Keratinocyte (primary cell): ENCODE data around the gene USP10. TPM values are rescaled to one million over a fixed set of nuclear protein-coding genes. Genes with fewer than 3 reads are reported as not detected.

ENCODE experiments used
- DNase-seq: peaks from one replicate; pipeline ENCODE4 v3.0.0-alpha.2; 2011; ENCODE audit warnings: low read depth, missing footprints, low spot score
- FAIRE-seq: peaks from 2 replicates; lab custom pipeline; 2011; peaks lifted over from hg19 to GRCh38; lab: Jason Lieb, UNC
- H2AFZ ChIP-seq: 2 replicates; pipeline ENCODE4 v1.6.0; 2012; ENCODE audit warnings: low read length, control low read depth, inconsistent platforms; ENCODE audit not compliant: control insufficient read depth
- H3K27ac ChIP-seq: 2 replicates; pipeline ENCODE4 v1.5.1; 2011; ENCODE audit warnings: low read length; ENCODE audit not compliant: control insufficient read depth, insufficient read depth
- H3K27me3 ChIP-seq: 3 replicates; pipeline ENCODE4 v1.6.0; 2011; ENCODE audit warnings: low read length; ENCODE audit not compliant: control insufficient read depth, insufficient read depth; ENCODE audit errors: extremely low read depth
- H3K36me3 ChIP-seq, 2 experiments: 2 replicates in 1 of 2; 3 replicates in 1 of 2; pipeline ENCODE4 v1.5.1; 2011; ENCODE audit warnings: low read length in 2 of 2, mild to moderate bottlenecking in 1 of 2; ENCODE audit not compliant: control insufficient read depth in 2 of 2, insufficient read depth in 2 of 2; ENCODE audit errors: extremely low read depth in 1 of 2
- H3K4me1 ChIP-seq: 3 replicates; pipeline ENCODE4 v1.5.1; 2011; ENCODE audit warnings: low read length; ENCODE audit not compliant: control insufficient read depth, insufficient read depth; ENCODE audit errors: extremely low read depth
- H3K4me2 ChIP-seq: 3 replicates; pipeline ENCODE4 v1.6.0; 2011; ENCODE audit warnings: low read depth, low read length; ENCODE audit not compliant: control insufficient read depth, insufficient read depth; ENCODE audit errors: extremely low read depth
- H3K4me3 ChIP-seq, 3 experiments: fragments of 200-600 bp in 1 of 3; sonication (generic) in 1 of 3; 2 replicates in 2 of 3; 3 replicates in 1 of 3; pipeline ENCODE4 v1.5.1; 2011 to 2016; ENCODE audit warnings: low read length in 3 of 3, mild to moderate bottlenecking in 3 of 3, control low read depth in 2 of 3, inconsistent platforms in 1 of 3, low read depth in 1 of 3, mixed read lengths in 1 of 3, mixed run types in 1 of 3, moderate library complexity in 1 of 3; ENCODE audit not compliant: control insufficient read depth in 2 of 3, insufficient read depth in 2 of 3; ENCODE audit errors: extremely low read depth in 1 of 3
- H3K79me2 ChIP-seq: 2 replicates; pipeline ENCODE4 v1.6.0; 2012; ENCODE audit warnings: low read length; ENCODE audit not compliant: control insufficient read depth, insufficient read depth
- H3K9ac ChIP-seq: 3 replicates; pipeline ENCODE4 v1.6.0; 2011; ENCODE audit warnings: low read length; ENCODE audit not compliant: control insufficient read depth, insufficient read depth; ENCODE audit errors: extremely low read depth
- H3K9me1 ChIP-seq: 3 replicates; pipeline ENCODE4 v1.6.0; 2011; ENCODE audit warnings: low read length; ENCODE audit not compliant: control insufficient read depth, insufficient read depth; ENCODE audit errors: extremely low read depth
- H3K9me3 ChIP-seq: 2 replicates; pipeline ENCODE4 v1.5.1; 2012; ENCODE audit warnings: low read depth, low read length; ENCODE audit not compliant: control insufficient read depth
- H4K20me1 ChIP-seq: 3 replicates; pipeline ENCODE4 v1.6.0; 2011; ENCODE audit warnings: low read length; ENCODE audit not compliant: control insufficient read depth, insufficient read depth; ENCODE audit errors: extremely low read depth
- EZH2 ChIP-seq: IDR thresholded peaks from one replicate; pipeline ENCODE4 v1.6.1; 2012; ENCODE audit warnings: inconsistent platforms, mild to moderate bottlenecking, low read length, moderate library complexity
- dilution Hi-C: fragments of 300-500 bp; cut with MboI; formaldehyde crosslinking; loops from one replicate; pipeline ENCODE4 v1.7.0; 2020; ENCODE audit warnings: low sequenced_read_pairs; ENCODE audit not compliant: extremely low pct_ligation_motif_present
- polyA plus RNA-seq, 5 experiments: library from polyadenylated mRNA; depleted of rRNA in 3 of 5; stranded (reverse) in 3 of 5; stranded (forward) in 1 of 5; unstranded in 1 of 5; fragments of >200 nt; gene quantifications; 1 replicate in 1 of 5; 2 replicates in 3 of 5; 3 replicates in 1 of 5; pipeline versions ENCODE4 v1.2.1 to v1.2.3, GENCODE V29; 2011 to 2012; ENCODE audit warnings: missing spikeins in 2 of 5, low read depth in 1 of 5, low replicate concordance in 1 of 5
- TF ChIP-seq, protein P1 (sequence below), 3 experiments: IDR thresholded peaks in 1 of 3; conservative IDR thresholded peaks in 1 of 3; optimal IDR thresholded peaks in 1 of 3; 2 replicates in 2 of 3; 3 replicates in 1 of 3; pipeline versions ENCODE3 to v1.5.1; 2011; ENCODE audit warnings: low read length in 3 of 3, mild to moderate bottlenecking in 3 of 3, moderate library complexity in 2 of 3, control low read depth in 1 of 3, inconsistent platforms in 1 of 3; ENCODE audit not compliant: insufficient read depth in 2 of 3; ENCODE audit errors: extremely low read depth in 1 of 3

Gene USP10
- polyA plus RNA-seq, 1 donor (not counting 4 experiments of a cell fraction or from before 2014, with no cell fraction given): 92.0 TPM

DNA sequence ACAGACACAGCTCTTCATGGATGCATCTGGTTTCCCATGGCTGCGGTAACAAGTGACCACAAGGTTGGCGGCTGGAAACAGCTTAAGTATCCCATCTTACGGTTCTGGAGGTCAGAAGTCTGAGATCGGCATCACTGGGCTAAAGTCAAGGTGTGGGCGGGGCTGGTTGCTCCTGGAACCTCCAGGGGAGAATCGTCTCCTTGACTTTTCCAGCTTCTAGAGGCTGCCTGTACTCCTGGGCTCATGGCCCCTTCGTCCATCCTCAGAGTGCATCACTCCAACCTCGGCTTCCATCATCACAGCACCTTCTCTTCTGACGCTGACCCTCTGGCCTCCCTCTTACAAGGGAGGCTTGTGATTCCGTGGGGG lies 107.1 kb downstream of the USP10 start:
- no peak overlapping the region for H3K4me2 ChIP-seq
- no peaks in the 10 kb centered on the region for H3K9me3 ChIP-seq
- no peak overlapping the region for H3K9ac ChIP-seq
- no peak overlapping the region for H2AFZ ChIP-seq
- FAIRE-seq (no peak), DNase-seq (no peak)
- H3K27me3 ChIP-seq: peaks cover 21% of the 10 kb centered on the region
- no peak overlapping the region for H3K27ac ChIP-seq
- no peaks in the 10 kb centered on the region for H3K36me3 ChIP-seq
- dilution Hi-C loops: no loop called here
- no peak overlapping the region for H3K4me3 ChIP-seq
- H3K9me1 ChIP-seq: no peaks in the 10 kb centered on the region
- TF ChIP-seq EZH2: no peak
- TF ChIP-seq, protein P1, sequence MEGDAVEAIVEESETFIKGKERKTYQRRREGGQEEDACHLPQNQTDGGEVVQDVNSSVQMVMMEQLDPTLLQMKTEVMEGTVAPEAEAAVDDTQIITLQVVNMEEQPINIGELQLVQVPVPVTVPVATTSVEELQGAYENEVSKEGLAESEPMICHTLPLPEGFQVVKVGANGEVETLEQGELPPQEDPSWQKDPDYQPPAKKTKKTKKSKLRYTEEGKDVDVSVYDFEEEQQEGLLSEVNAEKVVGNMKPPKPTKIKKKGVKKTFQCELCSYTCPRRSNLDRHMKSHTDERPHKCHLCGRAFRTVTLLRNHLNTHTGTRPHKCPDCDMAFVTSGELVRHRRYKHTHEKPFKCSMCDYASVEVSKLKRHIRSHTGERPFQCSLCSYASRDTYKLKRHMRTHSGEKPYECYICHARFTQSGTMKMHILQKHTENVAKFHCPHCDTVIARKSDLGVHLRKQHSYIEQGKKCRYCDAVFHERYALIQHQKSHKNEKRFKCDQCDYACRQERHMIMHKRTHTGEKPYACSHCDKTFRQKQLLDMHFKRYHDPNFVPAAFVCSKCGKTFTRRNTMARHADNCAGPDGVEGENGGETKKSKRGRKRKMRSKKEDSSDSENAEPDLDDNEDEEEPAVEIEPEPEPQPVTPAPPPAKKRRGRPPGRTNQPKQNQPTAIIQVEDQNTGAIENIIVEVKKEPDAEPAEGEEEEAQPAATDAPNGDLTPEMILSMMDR (optimal IDR thresholded peaks at IDR 0.05 in 1 of 3, IDR thresholded peaks at IDR 0.05 in 1 of 3, conservative IDR thresholded peaks at IDR 0.05 in 1 of 3; ENCODE audit: extremely low read depth in 1 of 3, insufficient read depth in 2 of 3, low read length in 3 of 3): no peak
- H3K79me2 ChIP-seq: no peaks in the 10 kb centered on the region
- H4K20me1 ChIP-seq: no peaks in the 10 kb centered on the region
- H3K4me1 ChIP-seq: no peaks in the 10 kb centered on the region

DNA sequence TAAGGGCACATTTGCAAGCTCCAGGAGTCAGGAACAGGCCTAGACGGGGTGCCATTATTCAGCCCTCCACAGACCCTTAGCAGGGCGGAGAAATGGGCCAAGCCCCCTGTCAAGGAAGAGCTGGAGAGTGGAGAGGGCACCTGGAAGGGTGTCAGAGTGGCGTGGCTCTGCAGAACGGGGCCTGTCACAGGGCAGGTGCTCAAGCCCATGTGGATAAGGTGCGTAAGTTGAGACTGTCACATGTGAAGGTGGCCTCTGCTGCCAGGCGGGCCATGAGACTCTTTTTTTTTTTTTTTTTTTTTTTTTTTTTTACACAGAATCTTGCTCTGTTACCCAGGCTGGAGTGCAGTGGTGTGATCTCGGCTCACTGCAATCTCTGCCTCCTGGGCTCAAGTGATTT lies 108.0 kb downstream of the USP10 start:
- Histone ChIP-seq H2AFZ (no peak overlapping the region), H3K4me2 (no peak overlapping the region), H3K27me3 (peaks cover 28% of the 10 kb centered on the region), H3K4me1 (no peaks in the 10 kb centered on the region), H4K20me1 (no peaks in the 10 kb centered on the region), H3K79me2 (no peaks in the 10 kb centered on the region), H3K9ac (no peak overlapping the region), H3K36me3 (no peaks in the 10 kb centered on the region), H3K9me3 (no peaks in the 10 kb centered on the region), H3K9me1 (no peaks in the 10 kb centered on the region), H3K4me3 (no peak overlapping the region), H3K27ac (no peak overlapping the region)
- DNase-seq (no peak), FAIRE-seq (no peak)
- dilution Hi-C loops: no loop called here
- TF ChIP-seq, protein P1 (optimal IDR thresholded peaks at IDR 0.05 in 1 of 3, IDR thresholded peaks at IDR 0.05 in 1 of 3, conservative IDR thresholded peaks at IDR 0.05 in 1 of 3; ENCODE audit: extremely low read depth in 1 of 3, insufficient read depth in 2 of 3, low read length in 3 of 3): no peak
- TF ChIP-seq EZH2: no peak
